Naive thymus-derived CD4-positive, alpha-beta T cell (primary cell): ENCODE data around the gene SLC16A9. TPM values are rescaled to one million over a fixed set of nuclear protein-coding genes. Genes with fewer than 3 reads are reported as not detected.
A peak's percentile ranks its signal among the peaks of the same experiment; 100 is the strongest.

Experiments
- ATAC-seq: fragments of 150-1000 bp; cut with Tn5 transposase; 2 replicates; pipeline ENCODE4 v1.10.0; 2021; ENCODE audit warnings: mild to moderate bottlenecking, moderate library complexity
- CTCF ChIA-PET: fragments of 350-600 bp; sonication (Branson Sonifier 250); formaldehyde crosslinking; loops from one replicate; lab custom pipeline; 2021; ENCODE audit warnings: antibody characterized with exemption; lab: Charles Lee
- POLR2A ChIA-PET: fragments of 350-600 bp; sonication (Branson Sonifier 250); formaldehyde crosslinking; loops from one replicate; lab custom pipeline; 2021; ENCODE audit warnings: antibody characterized with exemption, inconsistent platforms; lab: Charles Lee
- DNase-seq, 9 donors: peaks; one replicate each; pipeline versions ENCODE4 v3.0.0 to v3.0.0-alpha.2; 2020 to 2022; ENCODE audit warnings: mixed read lengths in 1 of 9
- H3K27ac ChIP-seq: one replicate; pipeline ENCODE4 v1.7.0; 2013; ENCODE audit warnings: mild to moderate bottlenecking, low read depth, low read length, moderate library complexity
- H3K27me3 ChIP-seq, 2 donors: one replicate each; pipeline ENCODE4 v1.7.0; 2013; ENCODE audit warnings: low read length in 2 of 2, mild to moderate bottlenecking in 2 of 2, moderate library complexity in 2 of 2; ENCODE audit not compliant: control insufficient read depth in 2 of 2, insufficient read depth in 2 of 2
- H3K36me3 ChIP-seq, 3 experiments: 1 replicate in 2 of 3; 2 replicates in 1 of 3; pipeline ENCODE4 v1.7.0; 2013; ENCODE audit warnings: low read length in 3 of 3, mild to moderate bottlenecking in 3 of 3, moderate library complexity in 1 of 3; ENCODE audit not compliant: insufficient read depth in 3 of 3, control insufficient read depth in 2 of 3
- H3K4me1 ChIP-seq, 2 donors: one replicate each; pipeline ENCODE4 v1.7.0; 2013; ENCODE audit warnings: low read length in 2 of 2, mild to moderate bottlenecking in 2 of 2, moderate library complexity in 1 of 2; ENCODE audit not compliant: control insufficient read depth in 2 of 2, insufficient read depth in 2 of 2
- H3K4me3 ChIP-seq: 2 replicates; pipeline ENCODE4 v1.7.0; 2013; ENCODE audit warnings: mild to moderate bottlenecking, low read length
- H3K9me3 ChIP-seq, 3 experiments: 1 replicate in 2 of 3; 2 replicates in 1 of 3; pipeline ENCODE4 v1.7.0; 2013; ENCODE audit warnings: low read length in 3 of 3; ENCODE audit not compliant: control insufficient read depth in 2 of 3
- H3K27ac Mint-ChIP-seq, 9 donors: one replicate each; pipeline ENCODE4 v1.8.0; 2020 to 2022; ENCODE audit warnings: mixed read lengths in 9 of 9, mild to moderate bottlenecking in 8 of 9, moderate library complexity in 5 of 9, inconsistent platforms in 2 of 9
- H3K27me3 Mint-ChIP-seq, 5 donors: one replicate each; pipeline ENCODE4 v1.8.0; 2021 to 2022; ENCODE audit warnings: mixed read lengths in 5 of 5, mild to moderate bottlenecking in 1 of 5
- H3K36me3 Mint-ChIP-seq, 5 donors: one replicate each; pipeline ENCODE4 v1.8.0; 2020 to 2022; ENCODE audit warnings: mixed read lengths in 5 of 5, mild to moderate bottlenecking in 3 of 5, inconsistent platforms in 1 of 5
- H3K4me1 Mint-ChIP-seq, 7 donors: one replicate each; pipeline ENCODE4 v1.8.0; 2020 to 2022; ENCODE audit warnings: mixed read lengths in 7 of 7, mild to moderate bottlenecking in 3 of 7, inconsistent platforms in 1 of 7
- H3K4me3 Mint-ChIP-seq, 10 donors: one replicate each; pipeline ENCODE4 v1.8.0; 2020 to 2022; ENCODE audit warnings: mild to moderate bottlenecking in 10 of 10, mixed read lengths in 10 of 10, moderate library complexity in 6 of 10, inconsistent platforms in 2 of 10
- H3K9me3 Mint-ChIP-seq, 11 donors: one replicate each; pipeline ENCODE4 v1.8.0; 2020 to 2022; ENCODE audit warnings: mixed read lengths in 11 of 11, mild to moderate bottlenecking in 4 of 11, inconsistent platforms in 1 of 11, moderate library complexity in 1 of 11
- intact Hi-C, 2 donors: fragments of 100-400 bp; cut with micrococcal nuclease; formaldehyde crosslinking; loops; one replicate each; pipeline ENCODE4 v1.15.1; 2023
- polyA plus RNA-seq, 2 donors: library from polyadenylated mRNA; unstranded; fragments of 300-500 nt; fragmentation: Illumina TruSeq; gene quantifications; one replicate each; pipeline ENCODE4 v1.2.3, GENCODE V29; 2021
- total RNA-seq, 6 experiments: library from RNA in 5 of 6; stranded (reverse) in 5 of 6; gene quantifications; 1 replicate in 5 of 6; 2 replicates in 1 of 6; pipeline ENCODE4 v1.2.3 and lab custom pipeline; 2021 to 2026

The SLC16A9 gene
- total and polyA plus RNA-seq, 7 experiments from 2014 or later, result 1.5 TPM; not detected in 6

DNA sequence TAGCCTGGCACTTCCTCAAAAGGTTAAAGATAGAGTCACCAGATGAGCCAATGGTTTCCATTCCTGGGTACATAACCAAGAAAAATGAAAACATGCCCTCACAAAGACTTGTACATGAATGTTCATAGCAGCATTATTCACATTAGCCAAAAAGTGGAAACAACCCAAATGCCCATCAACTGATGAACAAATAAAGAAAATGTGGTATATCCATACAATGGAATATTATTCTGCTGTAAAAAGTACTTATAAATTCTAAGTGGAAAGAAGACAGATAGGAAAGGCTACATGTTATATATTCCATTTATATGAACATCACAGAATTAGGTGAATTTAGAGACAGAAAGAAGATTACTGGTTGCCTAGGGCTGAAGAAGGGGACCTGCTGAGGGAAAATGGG, 10.7 kb upstream of the SLC16A9 start:
- ChIA-PET POLR2A (no interaction called here), CTCF (no interaction called here)
- Histone ChIP-seq H3K9me3 (no peaks in the 10 kb centered on the region), H3K4me3 (no peak overlapping the region), H3K27ac (no peak overlapping the region), H3K27me3 (no peaks in the 10 kb centered on the region), H3K36me3 (no peaks in the 10 kb centered on the region), H3K4me1 (no peaks in the 10 kb centered on the region)
- ATAC-seq, result no peak
- no peak overlapping the region for H3K27ac Mint-ChIP-seq
- no peaks in the 10 kb centered on the region for H3K36me3 Mint-ChIP-seq
- H3K9me3 Mint-ChIP-seq, result peaks cover 0 to 10% (median 5%) of the 10 kb centered on the region in 11 donors
- no peak for DNase-seq
- H3K27me3 Mint-ChIP-seq, result peaks cover 10 to 44% (median 16%) of the 10 kb centered on the region in 5 donors
- no peak overlapping the region for H3K4me3 Mint-ChIP-seq
- H3K4me1 Mint-ChIP-seq, result no peaks in the 10 kb centered on the region
- intact Hi-C loops, result no loop called here

DNA sequence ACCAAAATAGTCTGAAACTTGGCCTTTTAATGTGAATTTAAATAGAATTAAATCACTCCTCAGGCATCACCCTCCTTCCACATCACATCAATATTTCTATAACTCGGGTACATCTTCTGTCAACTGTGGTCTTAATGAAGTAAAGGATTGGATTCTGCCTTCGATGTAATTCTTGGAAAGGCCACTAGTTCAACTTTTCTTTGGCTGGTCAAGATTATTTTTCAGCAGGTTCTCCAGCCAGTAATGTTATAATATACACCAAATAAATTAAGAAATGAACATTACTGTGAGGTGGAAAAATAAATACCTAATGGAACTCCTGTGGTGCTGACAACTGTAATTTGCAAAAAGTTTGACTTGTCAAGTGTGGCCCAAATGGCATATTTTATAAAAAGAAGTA, 9.7 kb upstream of the SLC16A9 start:
- Mint-ChIP-seq H3K36me3 (no peaks in the 10 kb centered on the region), H3K4me1 (no peaks in the 10 kb centered on the region), H3K27ac (no peak overlapping the region), H3K27me3 (peaks cover 16 to 50% (median 19%) of the 10 kb centered on the region in 5 donors), H3K4me3 (no peak overlapping the region), H3K9me3 (peaks cover 0 to 10% (median 5%) of the 10 kb centered on the region in 11 donors)
- no peaks in the 10 kb centered on the region for H3K36me3 ChIP-seq
- no peak overlapping the region for H3K4me3 ChIP-seq
- ATAC-seq (no peak), DNase-seq (no peak)
- no peak overlapping the region for H3K27ac ChIP-seq
- no peaks in the 10 kb centered on the region for H3K9me3 ChIP-seq
- no peaks in the 10 kb centered on the region for H3K27me3 ChIP-seq
- H3K4me1 ChIP-seq, result no peaks in the 10 kb centered on the region
- CTCF ChIA-PET, result no interaction called here
- intact Hi-C loops, result no loop called here
- POLR2A ChIA-PET, result no interaction called here

DNA sequence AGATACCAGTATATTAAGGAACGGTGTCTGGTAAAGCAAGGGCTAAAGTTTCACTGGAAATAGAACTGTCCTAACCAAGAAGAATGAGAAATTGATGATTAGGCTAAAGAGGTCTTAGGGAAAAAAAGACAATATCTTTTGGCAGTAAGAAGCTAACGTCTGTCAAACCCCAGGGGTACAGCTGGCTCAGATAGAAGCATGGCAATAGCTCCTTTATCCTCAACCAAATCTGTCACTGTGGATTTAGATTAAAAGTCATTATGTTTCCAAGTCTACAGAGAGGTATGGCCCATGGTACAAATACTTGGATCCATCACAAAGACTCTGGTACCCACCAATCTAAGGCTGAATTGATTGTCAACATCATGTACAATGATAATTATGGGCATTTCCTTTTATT, 8.6 kb upstream of the SLC16A9 start:
- DNase-seq (no peak), ATAC-seq (no peak)
- no peaks in the 10 kb centered on the region for H3K27me3 ChIP-seq
- H3K4me1 ChIP-seq, result no peaks in the 10 kb centered on the region
- Mint-ChIP-seq H3K4me3 (no peak overlapping the region), H3K9me3 (peaks cover 0 to 10% (median 5%) of the 10 kb centered on the region in 11 donors), H3K27ac (no peak overlapping the region), H3K27me3 (peaks cover 20 to 54% (median 25%) of the 10 kb centered on the region in 5 donors), H3K4me1 (no peaks in the 10 kb centered on the region), H3K36me3 (no peaks in the 10 kb centered on the region)
- CTCF ChIA-PET, result no interaction called here
- H3K36me3 ChIP-seq, result no peaks in the 10 kb centered on the region
- no peak overlapping the region for H3K4me3 ChIP-seq
- H3K27ac ChIP-seq, result no peak overlapping the region
- intact Hi-C loops, result no loop called here
- H3K9me3 ChIP-seq, result no peaks in the 10 kb centered on the region
- POLR2A ChIA-PET, result no interaction called here

DNA sequence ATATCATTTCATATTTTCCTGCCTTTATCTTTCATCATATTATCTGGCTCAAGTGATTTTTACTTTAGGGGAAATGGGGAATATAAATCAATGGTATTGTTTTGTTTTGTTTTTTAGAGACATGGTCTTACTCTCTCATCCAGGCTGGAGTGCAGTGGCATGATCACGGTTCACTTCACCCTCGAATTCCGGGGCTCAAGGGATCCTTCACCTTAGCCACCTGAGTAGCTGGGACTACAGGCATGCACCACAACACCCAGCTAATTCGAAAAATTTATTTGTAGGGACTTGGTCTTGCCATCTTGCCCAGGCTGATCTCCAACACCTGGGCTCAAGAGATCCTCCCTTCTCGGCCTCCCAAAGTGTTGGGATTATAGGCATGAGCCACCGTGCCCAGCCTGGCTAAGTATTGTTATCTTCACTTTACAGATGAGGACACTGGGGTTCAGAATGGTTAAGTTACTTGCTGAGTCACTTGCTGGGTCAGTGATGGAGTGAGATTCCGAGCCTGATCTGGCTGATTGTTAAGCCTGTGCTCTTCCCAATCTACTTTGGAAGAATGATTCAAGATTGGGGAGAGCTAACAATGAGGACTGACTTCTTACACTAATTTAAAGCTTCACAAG, 3.7 kb upstream of the SLC16A9 start:
- H3K4me3 Mint-ChIP-seq, result no peak overlapping the region
- peaks cover 0 to 10% (median 0%) of the 10 kb centered on the region in 7 donors for H3K4me1 Mint-ChIP-seq
- no peaks in the 10 kb centered on the region for H3K9me3 Mint-ChIP-seq
- H3K4me1 ChIP-seq, result no peaks in the 10 kb centered on the region
- no peak overlapping the region for H3K4me3 ChIP-seq
- CTCF ChIA-PET, result no interaction called here
- H3K27me3 ChIP-seq, result no peaks in the 10 kb centered on the region
- H3K9me3 ChIP-seq, result no peaks in the 10 kb centered on the region
- H3K27me3 Mint-ChIP-seq, result peaks cover 48 to 76% (median 62%) of the 10 kb centered on the region in 5 donors
- ATAC-seq (no peak), DNase-seq (no peak)
- POLR2A ChIA-PET, result no interaction called here
- no peak overlapping the region for H3K27ac ChIP-seq
- no peaks in the 10 kb centered on the region for H3K36me3 Mint-ChIP-seq
- H3K27ac Mint-ChIP-seq, result no peak overlapping the region
- H3K36me3 ChIP-seq, result no peaks in the 10 kb centered on the region
- intact Hi-C loops, result no loop called here

DNA sequence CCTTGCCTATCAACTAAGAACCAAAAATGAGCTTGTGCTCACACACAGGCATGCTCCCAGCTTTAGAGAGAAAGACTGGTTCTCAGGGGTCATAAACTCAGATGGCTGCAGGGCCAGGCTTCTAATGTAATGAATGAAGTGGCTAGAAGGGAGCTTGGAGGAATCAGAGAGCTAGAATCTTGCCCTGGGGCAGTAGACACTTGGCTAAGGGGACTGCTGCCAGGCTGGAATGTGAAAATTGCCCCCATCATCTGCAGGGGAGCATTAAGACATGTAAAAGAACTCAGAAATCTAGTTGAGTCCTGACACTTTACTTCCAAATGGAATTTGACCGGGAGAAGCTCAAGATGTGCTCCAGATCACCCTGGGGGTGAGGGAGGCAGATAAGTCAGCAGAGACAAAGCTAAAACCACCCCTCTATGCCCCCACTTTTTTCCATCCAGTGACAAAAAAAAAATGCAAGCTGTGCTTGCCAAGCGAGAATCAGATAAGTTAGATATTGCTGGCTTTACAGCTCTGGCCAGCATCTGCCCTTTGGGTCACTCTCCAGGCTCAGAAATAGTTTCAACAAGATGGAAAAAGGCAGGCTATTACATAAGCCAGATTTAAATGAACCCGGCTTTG, 2.3 kb upstream of the SLC16A9 start:
- H3K9me3 ChIP-seq, result no peaks in the 10 kb centered on the region
- H3K4me3 Mint-ChIP-seq, result no peak overlapping the region
- H3K36me3 ChIP-seq, result no peaks in the 10 kb centered on the region
- H3K27me3 Mint-ChIP-seq, result peaks cover 55 to 78% (median 68%) of the 10 kb centered on the region in 5 donors
- no peaks in the 10 kb centered on the region for H3K36me3 Mint-ChIP-seq
- no peak overlapping the region for H3K4me3 ChIP-seq
- no peaks in the 10 kb centered on the region for H3K9me3 Mint-ChIP-seq
- DNase-seq (no peak), ATAC-seq (no peak)
- ChIA-PET CTCF (no interaction called here), POLR2A (no interaction called here)
- H3K27ac ChIP-seq, result no peak overlapping the region
- H3K4me1 ChIP-seq, result no peaks in the 10 kb centered on the region
- intact Hi-C loops, result no loop called here
- peaks cover 0 to 13% (median 0%) of the 10 kb centered on the region in 7 donors for H3K4me1 Mint-ChIP-seq
- no peak overlapping the region for H3K27ac Mint-ChIP-seq
- H3K27me3 ChIP-seq, result no peaks in the 10 kb centered on the region

DNA sequence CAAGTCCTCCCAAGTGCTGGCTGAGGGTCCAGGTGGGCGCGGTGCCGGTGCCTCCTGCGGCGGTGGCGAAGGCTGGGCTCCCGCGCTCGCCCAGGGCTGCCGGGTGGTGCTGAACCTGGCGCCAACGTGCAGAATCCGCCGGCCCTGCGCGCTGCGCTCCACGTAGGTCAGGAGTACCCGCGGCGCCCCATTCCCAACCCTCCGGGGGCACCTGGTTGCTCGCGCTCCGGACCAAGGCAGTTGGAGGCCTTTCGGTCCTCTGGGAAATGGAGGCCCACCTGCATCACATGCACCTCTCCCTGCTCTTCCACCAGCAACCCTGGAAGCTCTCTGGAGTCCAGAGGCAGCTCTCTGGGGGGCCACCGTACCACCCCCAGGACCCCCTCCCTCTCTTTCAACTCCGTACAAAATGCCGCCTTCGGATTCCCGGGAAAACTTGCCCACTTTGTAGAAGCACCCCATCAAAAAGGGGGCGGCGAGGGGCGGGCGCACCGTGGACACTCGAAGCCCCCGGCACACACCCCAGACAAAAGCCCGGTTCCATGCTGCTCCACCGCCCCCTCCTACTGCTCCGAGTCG, 745 bp downstream of the SLC16A9 start:
- no peak overlapping the region for H3K4me3 ChIP-seq
- Mint-ChIP-seq H3K4me1 (peaks cover 0 to 13% (median 0%) of the 10 kb centered on the region in 7 donors), H3K27me3 (peaks cover 62 to 76% (median 70%) of the 10 kb centered on the region in 5 donors), H3K4me3 (peak overlapping the region in 6 of 10 donors; percentile 2 to 63 (median 42)), H3K27ac (no peak overlapping the region), H3K9me3 (no peaks in the 10 kb centered on the region), H3K36me3 (no peaks in the 10 kb centered on the region)
- H3K4me1 ChIP-seq, result no peaks in the 10 kb centered on the region
- intact Hi-C loops, result loop anchor here in 1 of 2 donors (1.0 to 5.0 kb wide), 3 partner anchors 82 to 197 kb away; partner anchors contain the start of gene CCDC6
- peak in 1 of 9 donors; percentile 35 for DNase-seq
- CTCF ChIA-PET, result no interaction called here
- ATAC-seq, result no peak
- no peaks in the 10 kb centered on the region for H3K27me3 ChIP-seq
- H3K27ac ChIP-seq, result no peak overlapping the region
- no peaks in the 10 kb centered on the region for H3K36me3 ChIP-seq
- no peaks in the 10 kb centered on the region for H3K9me3 ChIP-seq
- POLR2A ChIA-PET, result no interaction called here
